Stimulated activated CD8-positive, alpha-beta memory T cell treated with anti-CD3 and anti-CD28 coated beads, Interleukin-15, amount 100 ng/mL, for 24 hours (primary cell): ENCODE data around the gene NEUROD4.
A peak's percentile ranks its signal among the peaks of the same experiment; 100 is the strongest.

Source experiments
- DNase-seq: peaks from one replicate; pipeline ENCODE4 v3.0.0-alpha.2; 2020; ENCODE audit warnings: low read depth

Gene NEUROD4

DNA sequence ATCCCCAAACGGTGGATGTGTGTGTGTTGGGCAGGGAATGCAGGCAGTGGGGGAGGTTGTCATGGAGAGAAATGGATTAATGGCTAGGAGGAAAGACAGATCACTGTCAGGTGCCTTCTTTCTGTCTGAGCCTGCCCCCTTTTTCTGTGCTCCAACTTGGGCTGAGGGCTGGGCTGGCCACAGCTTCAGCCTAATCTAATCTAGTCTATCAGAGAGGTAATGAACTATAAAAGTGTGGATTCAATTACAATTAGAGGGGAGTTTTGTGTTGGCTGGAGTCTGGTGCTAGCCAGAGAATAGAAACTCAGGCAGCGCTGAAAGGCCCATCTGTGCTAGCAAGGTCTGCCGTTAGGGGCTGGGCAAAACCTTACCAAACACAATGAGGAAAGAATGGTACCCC lies 41.2 kb downstream of the NEUROD4 start:
- no peak for DNase-seq

DNA sequence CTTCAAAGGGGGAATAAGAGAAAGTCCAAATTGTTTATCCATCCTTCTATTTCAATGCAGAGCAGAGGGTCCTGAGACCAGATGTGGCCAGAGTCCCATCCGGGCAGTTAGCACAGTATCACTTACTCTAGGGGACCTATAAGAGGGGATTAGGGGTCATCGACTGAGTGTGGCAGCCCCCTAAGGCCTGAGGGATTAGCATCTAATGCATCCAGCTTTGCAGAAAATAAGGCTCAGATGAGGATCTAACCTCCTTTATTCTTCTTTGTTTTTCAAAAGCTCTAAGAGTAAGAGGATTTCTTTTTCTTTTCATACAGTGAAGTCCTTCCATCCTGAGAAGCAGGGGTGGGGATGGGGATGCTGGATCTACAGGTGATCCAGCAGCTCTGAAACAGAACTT lies 43.5 kb downstream of the NEUROD4 start:
- no peak for DNase-seq

GRCh38 chr12:55065535-55065934 lies 45.8 kb downstream of the NEUROD4 start:
- DNase-seq: no peak

DNA sequence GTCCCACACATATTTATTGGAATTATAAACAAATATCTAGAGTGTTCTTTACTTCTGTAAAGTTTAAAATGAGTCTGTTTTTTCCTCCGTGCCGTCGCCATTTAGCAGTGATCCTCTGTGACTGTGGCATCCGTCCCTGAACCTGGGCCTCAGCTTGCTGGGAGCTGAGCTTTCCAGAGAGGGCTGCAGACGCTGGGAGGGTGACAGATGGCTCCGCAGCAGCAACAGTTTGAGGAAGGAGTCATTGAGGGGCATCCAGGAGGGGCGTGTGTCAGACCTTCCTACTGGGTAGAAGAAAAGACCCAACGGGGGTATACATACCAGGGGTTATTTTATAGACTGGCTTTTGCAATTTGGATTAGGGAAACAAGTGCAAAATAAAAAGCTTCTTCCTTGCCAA lies 47.9 kb downstream of the NEUROD4 start:
- no peak for DNase-seq

GRCh38 chr12:55068416-55069010 lies 48.7 kb downstream of the NEUROD4 start:
- DNase-seq: no peak

GRCh38 chr12:55072083-55072482 lies 52.3 kb downstream of the NEUROD4 start:
- DNase-seq: peak; percentile 30

GRCh38 chr12:55073043-55074022 lies 53.6 kb downstream of the NEUROD4 start:
- DNase-seq: peak; percentile 55

GRCh38 chr12:55074806-55075205 lies 55.0 kb downstream of the NEUROD4 start:
- no peak for DNase-seq
